GM04503 (cell line): ENCODE results near the gene CRACR2A.

ENCODE experiments used
- DNase-seq: peaks from one replicate; pipeline ENCODE4 v3.0.0-alpha.2; 2012; ENCODE audit warnings: low read depth

CRACR2A gene

GRCh38 chr12:3615862-3616261, 137.0 kb downstream of the CRACR2A start:
- DNase-seq: no peak

GRCh38 chr12:3614806-3615466, 138.0 kb downstream of the CRACR2A start:
- no peak for DNase-seq

- no peak for DNase-seq
Measured at GRCh38 chr12:3613641-3614395, 139.1 kb downstream of the CRACR2A start.

- no peak for DNase-seq
Measured at GRCh38 chr12:3611860-3612703, 140.8 kb downstream of the CRACR2A start.

- DNase-seq: no peak
Measured at GRCh38 chr12:3607821-3608220, 145.1 kb downstream of the CRACR2A start.

- DNase-seq: no peak
Measured at GRCh38 chr12:3607039-3607720, 145.7 kb downstream of the CRACR2A start.

GRCh38 chr12:3606128-3606527, 146.8 kb downstream of the CRACR2A start:
- DNase-seq: no peak

- DNase-seq: no peak
Measured at GRCh38 chr12:3605692-3606091, 147.2 kb downstream of the CRACR2A start.

- DNase-seq: no peak
Measured at GRCh38 chr12:3604748-3605586, 147.9 kb downstream of the CRACR2A start.

- DNase-seq: no peak
Measured at GRCh38 chr12:3604286-3604685, 148.6 kb downstream of the CRACR2A start.

GRCh38 chr12:3603576-3603975, 149.3 kb downstream of the CRACR2A start:
- no peak for DNase-seq

- DNase-seq: no peak
Measured at GRCh38 chr12:3602488-3602887, 150.4 kb downstream of the CRACR2A start.

- DNase-seq: no peak
Measured at GRCh38 chr12:3601461-3602150, 151.3 kb downstream of the CRACR2A start.

- no peak for DNase-seq
Measured at GRCh38 chr12:3600951-3601350, 152.0 kb downstream of the CRACR2A start.

- DNase-seq: no peak
Measured at GRCh38 chr12:3600039-3600720, 152.7 kb downstream of the CRACR2A start.

- no peak for DNase-seq
Measured at GRCh38 chr12:3598896-3599860, 153.7 kb downstream of the CRACR2A start.

GRCh38 chr12:3597526-3598210, 155.2 kb downstream of the CRACR2A start:
- DNase-seq: no peak

GRCh38 chr12:3596703-3597415, 156.1 kb downstream of the CRACR2A start:
- no peak for DNase-seq
